ENCODE measurements around the gene ZC3H12A.

DNA sequence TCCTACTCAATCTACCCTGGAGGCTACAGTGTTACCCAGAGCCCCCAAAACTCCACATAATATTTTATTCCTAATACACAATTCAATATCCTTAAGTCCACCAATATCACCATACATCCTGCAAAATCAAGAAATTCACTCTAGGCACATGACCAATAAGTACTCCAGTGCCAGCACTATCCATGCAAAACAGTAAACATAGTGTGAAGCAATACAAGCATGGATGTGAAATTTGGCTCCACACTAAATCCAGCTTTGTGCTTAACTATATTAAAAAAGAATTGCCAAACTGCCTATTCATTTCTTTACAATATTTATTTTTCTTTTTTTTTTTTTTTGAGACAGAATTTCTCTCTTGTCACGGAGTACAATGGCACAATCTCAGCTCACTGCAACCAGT lies 43.2 kb downstream of the ZC3H12A start:
- TF ChIP-seq POLR2AphosphoS5 (IDR thresholded peaks at IDR 0.05; ENCODE audit: low read depth) (no peak), EZH2 (IDR thresholded peaks at IDR 0.05; ENCODE audit: low read depth, unreplicated experiment) (no peak), REST (IDR thresholded peaks at IDR 0.05; ENCODE audit: unreplicated experiment) (no peak), EZH2phosphoT487 (IDR thresholded peaks at IDR 0.05; ENCODE audit: unreplicated experiment) (no peak), ZNF114 (CRISPR knock-in tag; IDR thresholded peaks at IDR 0.05) (no peak), ETS1 (IDR thresholded peaks at IDR 0.05) (no peak), CREB1 (CRISPR knock-in tag; IDR thresholded peaks at IDR 0.05; ENCODE audit: low read depth) (no peak), JUNB (IDR thresholded peaks at IDR 0.05; ENCODE audit: unreplicated experiment) (no peak), ZNF331 (CRISPR knock-in tag; IDR thresholded peaks at IDR 0.05; ENCODE audit: low read depth) (no peak), NANOG (IDR thresholded peaks at IDR 0.05; ENCODE audit: borderline replicate concordance) (no peak)
- TF ChIP-seq, protein P1, sequence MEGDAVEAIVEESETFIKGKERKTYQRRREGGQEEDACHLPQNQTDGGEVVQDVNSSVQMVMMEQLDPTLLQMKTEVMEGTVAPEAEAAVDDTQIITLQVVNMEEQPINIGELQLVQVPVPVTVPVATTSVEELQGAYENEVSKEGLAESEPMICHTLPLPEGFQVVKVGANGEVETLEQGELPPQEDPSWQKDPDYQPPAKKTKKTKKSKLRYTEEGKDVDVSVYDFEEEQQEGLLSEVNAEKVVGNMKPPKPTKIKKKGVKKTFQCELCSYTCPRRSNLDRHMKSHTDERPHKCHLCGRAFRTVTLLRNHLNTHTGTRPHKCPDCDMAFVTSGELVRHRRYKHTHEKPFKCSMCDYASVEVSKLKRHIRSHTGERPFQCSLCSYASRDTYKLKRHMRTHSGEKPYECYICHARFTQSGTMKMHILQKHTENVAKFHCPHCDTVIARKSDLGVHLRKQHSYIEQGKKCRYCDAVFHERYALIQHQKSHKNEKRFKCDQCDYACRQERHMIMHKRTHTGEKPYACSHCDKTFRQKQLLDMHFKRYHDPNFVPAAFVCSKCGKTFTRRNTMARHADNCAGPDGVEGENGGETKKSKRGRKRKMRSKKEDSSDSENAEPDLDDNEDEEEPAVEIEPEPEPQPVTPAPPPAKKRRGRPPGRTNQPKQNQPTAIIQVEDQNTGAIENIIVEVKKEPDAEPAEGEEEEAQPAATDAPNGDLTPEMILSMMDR (conservative IDR thresholded peaks at IDR 0.05; ENCODE audit: low read depth in 2 of 2): no peak
- TF ChIP-seq, protein P2, sequence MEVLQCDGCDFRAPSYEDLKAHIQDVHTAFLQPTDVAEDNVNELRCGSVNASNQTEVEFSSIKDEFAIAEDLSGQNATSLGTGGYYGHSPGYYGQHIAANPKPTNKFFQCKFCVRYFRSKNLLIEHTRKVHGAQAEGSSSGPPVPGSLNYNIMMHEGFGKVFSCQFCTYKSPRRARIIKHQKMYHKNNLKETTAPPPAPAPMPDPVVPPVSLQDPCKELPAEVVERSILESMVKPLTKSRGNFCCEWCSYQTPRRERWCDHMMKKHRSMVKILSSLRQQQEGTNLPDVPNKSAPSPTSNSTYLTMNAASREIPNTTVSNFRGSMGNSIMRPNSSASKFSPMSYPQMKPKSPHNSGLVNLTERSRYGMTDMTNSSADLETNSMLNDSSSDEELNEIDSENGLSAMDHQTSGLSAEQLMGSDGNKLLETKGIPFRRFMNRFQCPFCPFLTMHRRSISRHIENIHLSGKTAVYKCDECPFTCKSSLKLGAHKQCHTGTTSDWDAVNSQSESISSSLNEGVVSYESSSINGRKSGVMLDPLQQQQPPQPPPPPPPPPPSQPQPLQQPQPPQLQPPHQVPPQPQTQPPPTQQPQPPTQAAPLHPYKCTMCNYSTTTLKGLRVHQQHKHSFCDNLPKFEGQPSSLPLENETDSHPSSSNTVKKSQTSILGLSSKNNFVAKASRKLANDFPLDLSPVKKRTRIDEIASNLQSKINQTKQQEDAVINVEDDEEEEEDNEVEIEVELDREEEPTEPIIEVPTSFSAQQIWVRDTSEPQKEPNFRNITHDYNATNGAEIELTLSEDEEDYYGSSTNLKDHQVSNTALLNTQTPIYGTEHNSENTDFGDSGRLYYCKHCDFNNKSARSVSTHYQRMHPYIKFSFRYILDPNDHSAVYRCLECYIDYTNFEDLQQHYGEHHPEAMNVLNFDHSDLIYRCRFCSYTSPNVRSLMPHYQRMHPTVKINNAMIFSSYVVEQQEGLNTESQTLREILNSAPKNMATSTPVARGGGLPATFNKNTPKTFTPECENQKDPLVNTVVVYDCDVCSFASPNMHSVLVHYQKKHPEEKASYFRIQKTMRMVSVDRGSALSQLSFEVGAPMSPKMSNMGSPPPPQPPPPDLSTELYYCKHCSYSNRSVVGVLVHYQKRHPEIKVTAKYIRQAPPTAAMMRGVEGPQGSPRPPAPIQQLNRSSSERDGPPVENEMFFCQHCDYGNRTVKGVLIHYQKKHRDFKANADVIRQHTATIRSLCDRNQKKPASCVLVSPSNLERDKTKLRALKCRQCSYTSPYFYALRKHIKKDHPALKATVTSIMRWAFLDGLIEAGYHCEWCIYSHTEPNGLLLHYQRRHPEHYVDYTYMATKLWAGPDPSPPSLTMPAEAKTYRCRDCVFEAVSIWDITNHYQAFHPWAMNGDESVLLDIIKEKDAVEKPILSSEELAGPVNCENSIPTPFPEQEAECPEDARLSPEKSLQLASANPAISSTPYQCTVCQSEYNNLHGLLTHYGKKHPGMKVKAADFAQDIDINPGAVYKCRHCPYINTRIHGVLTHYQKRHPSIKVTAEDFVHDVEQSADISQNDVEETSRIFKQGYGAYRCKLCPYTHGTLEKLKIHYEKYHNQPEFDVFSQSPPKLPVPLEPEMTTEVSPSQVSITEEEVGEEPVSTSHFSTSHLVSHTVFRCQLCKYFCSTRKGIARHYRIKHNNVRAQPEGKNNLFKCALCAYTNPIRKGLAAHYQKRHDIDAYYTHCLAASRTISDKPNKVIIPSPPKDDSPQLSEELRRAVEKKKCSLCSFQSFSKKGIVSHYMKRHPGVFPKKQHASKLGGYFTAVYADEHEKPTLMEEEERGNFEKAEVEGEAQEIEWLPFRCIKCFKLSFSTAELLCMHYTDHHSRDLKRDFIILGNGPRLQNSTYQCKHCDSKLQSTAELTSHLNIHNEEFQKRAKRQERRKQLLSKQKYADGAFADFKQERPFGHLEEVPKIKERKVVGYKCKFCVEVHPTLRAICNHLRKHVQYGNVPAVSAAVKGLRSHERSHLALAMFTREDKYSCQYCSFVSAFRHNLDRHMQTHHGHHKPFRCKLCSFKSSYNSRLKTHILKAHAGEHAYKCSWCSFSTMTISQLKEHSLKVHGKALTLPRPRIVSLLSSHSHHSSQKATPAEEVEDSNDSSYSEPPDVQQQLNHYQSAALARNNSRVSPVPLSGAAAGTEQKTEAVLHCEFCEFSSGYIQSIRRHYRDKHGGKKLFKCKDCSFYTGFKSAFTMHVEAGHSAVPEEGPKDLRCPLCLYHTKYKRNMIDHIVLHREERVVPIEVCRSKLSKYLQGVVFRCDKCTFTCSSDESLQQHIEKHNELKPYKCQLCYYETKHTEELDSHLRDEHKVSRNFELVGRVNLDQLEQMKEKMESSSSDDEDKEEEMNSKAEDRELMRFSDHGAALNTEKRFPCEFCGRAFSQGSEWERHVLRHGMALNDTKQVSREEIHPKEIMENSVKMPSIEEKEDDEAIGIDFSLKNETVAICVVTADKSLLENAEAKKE (CRISPR knock-in tag; IDR thresholded peaks at IDR 0.05): no peak

All from GM23338 (cell line).